ENCODE results near the gene SEC22C. TPM values are rescaled to one million over a fixed set of nuclear protein-coding genes. Genes with fewer than 3 reads are reported as not detected.

SEC22C gene
- total and polyA plus RNA-seq, 2 of the 13 experiments (the other 11 are each of a cell fraction or from before 2014, with no cell fraction given): 20.0 to 40.0 TPM

DNA sequence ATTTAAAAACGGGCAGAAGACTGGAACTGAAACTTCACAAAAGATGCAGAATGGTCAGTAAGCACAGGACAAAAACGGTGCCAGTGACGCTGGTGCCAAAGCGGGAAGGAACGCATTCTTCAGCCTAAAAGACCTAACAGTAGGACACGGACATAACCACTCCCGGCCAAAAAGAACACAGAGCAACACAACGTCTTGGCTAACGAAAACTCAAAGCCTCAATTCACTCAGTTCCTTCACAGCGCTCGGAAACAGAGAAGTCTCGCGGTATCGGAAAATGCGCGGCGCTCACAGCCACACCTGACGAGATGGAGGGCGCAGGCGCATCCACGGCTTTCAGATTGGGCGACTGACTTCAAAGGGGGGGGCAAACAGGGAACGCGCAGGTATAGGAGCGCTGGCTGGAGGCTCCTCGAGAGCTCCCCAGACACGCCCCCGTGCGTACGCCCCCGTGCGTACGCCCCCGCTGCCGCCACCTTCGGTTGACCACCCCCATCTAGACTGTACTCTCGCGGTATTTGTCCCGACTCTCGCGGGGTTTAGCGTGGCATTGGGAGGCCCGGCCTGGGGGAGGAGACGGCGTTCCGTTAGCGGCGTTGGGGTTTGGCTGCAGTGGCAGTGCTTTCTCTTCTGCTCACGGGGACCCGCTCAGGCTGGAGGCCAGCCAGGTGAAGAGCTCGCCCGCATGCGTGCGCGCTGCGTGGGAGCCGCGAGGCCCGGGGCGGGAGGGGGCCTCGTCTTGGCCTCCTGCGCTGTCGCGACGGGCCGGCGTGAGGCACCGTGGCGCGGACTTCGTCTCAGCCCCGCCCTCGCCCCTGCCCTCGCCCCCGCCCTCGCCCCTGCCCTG is 18.6 kb upstream of the SEC22C start, which contains the start of gene NKTR (continued):
- TF ChIP-seq MNT (IDR thresholded peaks at IDR 0.05) (peak; percentile 35; the same call in 1 of the 2 replicates), SMAD9 (CRISPR knock-in tag; IDR thresholded peaks at IDR 0.05) (0 out of 2 replicates have a peak, but pooled peaks have one; percentile 66), TARDBP (CRISPR knock-in tag; IDR thresholded peaks at IDR 0.05) (peak; percentile 82), ZNF44 (CRISPR knock-in tag; IDR thresholded peaks at IDR 0.05) (peak; percentile 85; the same call in 1 of the 2 replicates), DNMT1 (CRISPR knock-in tag; IDR thresholded peaks at IDR 0.05) (peak; percentile 75), ZNF382 (CRISPR knock-in tag; IDR thresholded peaks at IDR 0.05; ENCODE audit: borderline replicate concordance) (no peak), ZNF547 (CRISPR knock-in tag; IDR thresholded peaks at IDR 0.05) (no peak), HOXD1 (CRISPR knock-in tag; IDR thresholded peaks at IDR 0.05) (0 out of 2 replicates have a peak, but pooled peaks have one; percentile 22), PAWR (CRISPR knock-in tag; IDR thresholded peaks at IDR 0.05; ENCODE audit: borderline replicate concordance) (peak; percentile 92; the same call in 1 of the 2 replicates), HNF4A (CRISPR knock-in tag; IDR thresholded peaks at IDR 0.05) (peak; percentile 19; the same call in 1 of the 2 replicates), ZNF703 (CRISPR knock-in tag; IDR thresholded peaks at IDR 0.05; ENCODE audit: borderline replicate concordance) (no peak), ZNF331 (CRISPR knock-in tag; IDR thresholded peaks at IDR 0.05) (peak; percentile 49; the same call in 1 of the 2 replicates), ONECUT2 (CRISPR knock-in tag; IDR thresholded peaks at IDR 0.05) (0 out of 2 replicates have a peak, but pooled peaks have one; percentile 12), ZNF577 (CRISPR knock-in tag; IDR thresholded peaks at IDR 0.05; ENCODE audit: borderline replicate concordance, low read depth) (no peak), FOXA3 (CRISPR knock-in tag; IDR thresholded peaks at IDR 0.05) (peak; percentile 41)
- TF ChIP-seq, protein P1, sequence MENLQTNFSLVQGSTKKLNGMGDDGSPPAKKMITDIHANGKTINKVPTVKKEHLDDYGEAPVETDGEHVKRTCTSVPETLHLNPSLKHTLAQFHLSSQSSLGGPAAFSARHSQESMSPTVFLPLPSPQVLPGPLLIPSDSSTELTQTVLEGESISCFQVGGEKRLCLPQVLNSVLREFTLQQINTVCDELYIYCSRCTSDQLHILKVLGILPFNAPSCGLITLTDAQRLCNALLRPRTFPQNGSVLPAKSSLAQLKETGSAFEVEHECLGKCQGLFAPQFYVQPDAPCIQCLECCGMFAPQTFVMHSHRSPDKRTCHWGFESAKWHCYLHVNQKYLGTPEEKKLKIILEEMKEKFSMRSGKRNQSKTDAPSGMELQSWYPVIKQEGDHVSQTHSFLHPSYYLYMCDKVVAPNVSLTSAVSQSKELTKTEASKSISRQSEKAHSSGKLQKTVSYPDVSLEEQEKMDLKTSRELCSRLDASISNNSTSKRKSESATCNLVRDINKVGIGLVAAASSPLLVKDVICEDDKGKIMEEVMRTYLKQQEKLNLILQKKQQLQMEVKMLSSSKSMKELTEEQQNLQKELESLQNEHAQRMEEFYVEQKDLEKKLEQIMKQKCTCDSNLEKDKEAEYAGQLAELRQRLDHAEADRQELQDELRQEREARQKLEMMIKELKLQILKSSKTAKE (CRISPR knock-in tag; IDR thresholded peaks at IDR 0.05; ENCODE audit: borderline replicate concordance): peak; percentile 64
- TF ChIP-seq, protein P2, sequence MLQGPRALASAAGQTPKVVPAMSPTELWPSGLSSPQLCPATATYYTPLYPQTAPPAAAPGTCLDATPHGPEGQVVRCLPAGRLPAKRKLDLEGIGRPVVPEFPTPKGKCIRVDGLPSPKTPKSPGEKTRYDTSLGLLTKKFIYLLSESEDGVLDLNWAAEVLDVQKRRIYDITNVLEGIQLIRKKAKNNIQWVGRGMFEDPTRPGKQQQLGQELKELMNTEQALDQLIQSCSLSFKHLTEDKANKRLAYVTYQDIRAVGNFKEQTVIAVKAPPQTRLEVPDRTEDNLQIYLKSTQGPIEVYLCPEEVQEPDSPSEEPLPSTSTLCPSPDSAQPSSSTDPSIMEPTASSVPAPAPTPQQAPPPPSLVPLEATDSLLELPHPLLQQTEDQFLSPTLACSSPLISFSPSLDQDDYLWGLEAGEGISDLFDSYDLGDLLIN (CRISPR knock-in tag; IDR thresholded peaks at IDR 0.05; ENCODE audit: borderline replicate concordance): no peak
- TF ChIP-seq, protein P3, sequence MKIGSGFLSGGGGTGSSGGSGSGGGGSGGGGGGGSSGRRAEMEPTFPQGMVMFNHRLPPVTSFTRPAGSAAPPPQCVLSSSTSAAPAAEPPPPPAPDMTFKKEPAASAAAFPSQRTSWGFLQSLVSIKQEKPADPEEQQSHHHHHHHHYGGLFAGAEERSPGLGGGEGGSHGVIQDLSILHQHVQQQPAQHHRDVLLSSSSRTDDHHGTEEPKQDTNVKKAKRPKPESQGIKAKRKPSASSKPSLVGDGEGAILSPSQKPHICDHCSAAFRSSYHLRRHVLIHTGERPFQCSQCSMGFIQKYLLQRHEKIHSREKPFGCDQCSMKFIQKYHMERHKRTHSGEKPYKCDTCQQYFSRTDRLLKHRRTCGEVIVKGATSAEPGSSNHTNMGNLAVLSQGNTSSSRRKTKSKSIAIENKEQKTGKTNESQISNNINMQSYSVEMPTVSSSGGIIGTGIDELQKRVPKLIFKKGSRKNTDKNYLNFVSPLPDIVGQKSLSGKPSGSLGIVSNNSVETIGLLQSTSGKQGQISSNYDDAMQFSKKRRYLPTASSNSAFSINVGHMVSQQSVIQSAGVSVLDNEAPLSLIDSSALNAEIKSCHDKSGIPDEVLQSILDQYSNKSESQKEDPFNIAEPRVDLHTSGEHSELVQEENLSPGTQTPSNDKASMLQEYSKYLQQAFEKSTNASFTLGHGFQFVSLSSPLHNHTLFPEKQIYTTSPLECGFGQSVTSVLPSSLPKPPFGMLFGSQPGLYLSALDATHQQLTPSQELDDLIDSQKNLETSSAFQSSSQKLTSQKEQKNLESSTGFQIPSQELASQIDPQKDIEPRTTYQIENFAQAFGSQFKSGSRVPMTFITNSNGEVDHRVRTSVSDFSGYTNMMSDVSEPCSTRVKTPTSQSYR (CRISPR knock-in tag; IDR thresholded peaks at IDR 0.05; ENCODE audit: borderline replicate concordance): peak; percentile 90
- TF ChIP-seq, protein P4, sequence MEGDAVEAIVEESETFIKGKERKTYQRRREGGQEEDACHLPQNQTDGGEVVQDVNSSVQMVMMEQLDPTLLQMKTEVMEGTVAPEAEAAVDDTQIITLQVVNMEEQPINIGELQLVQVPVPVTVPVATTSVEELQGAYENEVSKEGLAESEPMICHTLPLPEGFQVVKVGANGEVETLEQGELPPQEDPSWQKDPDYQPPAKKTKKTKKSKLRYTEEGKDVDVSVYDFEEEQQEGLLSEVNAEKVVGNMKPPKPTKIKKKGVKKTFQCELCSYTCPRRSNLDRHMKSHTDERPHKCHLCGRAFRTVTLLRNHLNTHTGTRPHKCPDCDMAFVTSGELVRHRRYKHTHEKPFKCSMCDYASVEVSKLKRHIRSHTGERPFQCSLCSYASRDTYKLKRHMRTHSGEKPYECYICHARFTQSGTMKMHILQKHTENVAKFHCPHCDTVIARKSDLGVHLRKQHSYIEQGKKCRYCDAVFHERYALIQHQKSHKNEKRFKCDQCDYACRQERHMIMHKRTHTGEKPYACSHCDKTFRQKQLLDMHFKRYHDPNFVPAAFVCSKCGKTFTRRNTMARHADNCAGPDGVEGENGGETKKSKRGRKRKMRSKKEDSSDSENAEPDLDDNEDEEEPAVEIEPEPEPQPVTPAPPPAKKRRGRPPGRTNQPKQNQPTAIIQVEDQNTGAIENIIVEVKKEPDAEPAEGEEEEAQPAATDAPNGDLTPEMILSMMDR (CRISPR knock-in tag; IDR thresholded peaks at IDR 0.05): peak; percentile 47

All from HepG2 (cell line).